Hepatic stellate cell (primary cell): Measurements from ENCODE around the gene EVL.
A peak's percentile ranks its signal among the peaks of the same experiment; 100 is the strongest.
"Not testable (repeated sequence)": the region's sequence is repeated elsewhere in the genome, so short reads cannot be mapped to it uniquely, and the experiment has no call there.

Experiments used
- DNase-seq: peaks from one replicate; pipeline ENCODE4 v3.0.0; 2011; ENCODE audit warnings: low spot score

EVL gene

GRCh38 chr14:100172811-100173210 lies 107.6 kb downstream of the EVL start:
- no peak for DNase-seq

DNA sequence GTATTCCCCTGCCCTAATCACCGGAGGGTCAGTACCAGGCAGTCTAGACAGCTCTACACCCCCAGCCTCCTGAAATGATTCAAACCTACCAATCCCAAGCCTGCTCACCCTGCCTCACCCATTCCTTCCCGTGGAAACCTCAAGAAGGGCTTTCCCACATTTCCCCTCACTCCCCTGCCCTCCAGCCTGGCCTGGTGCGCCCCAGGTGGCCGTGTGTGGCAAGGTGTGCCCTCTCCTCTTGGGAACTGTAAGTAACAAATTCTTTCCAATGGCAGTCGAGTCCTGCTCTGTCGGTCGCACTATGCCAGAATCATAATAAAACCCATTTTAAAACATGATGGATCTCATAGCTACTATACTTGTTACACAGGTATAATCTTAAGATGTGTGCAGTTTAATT lies 108.1 kb downstream of the EVL start:
- no peak for DNase-seq

DNA sequence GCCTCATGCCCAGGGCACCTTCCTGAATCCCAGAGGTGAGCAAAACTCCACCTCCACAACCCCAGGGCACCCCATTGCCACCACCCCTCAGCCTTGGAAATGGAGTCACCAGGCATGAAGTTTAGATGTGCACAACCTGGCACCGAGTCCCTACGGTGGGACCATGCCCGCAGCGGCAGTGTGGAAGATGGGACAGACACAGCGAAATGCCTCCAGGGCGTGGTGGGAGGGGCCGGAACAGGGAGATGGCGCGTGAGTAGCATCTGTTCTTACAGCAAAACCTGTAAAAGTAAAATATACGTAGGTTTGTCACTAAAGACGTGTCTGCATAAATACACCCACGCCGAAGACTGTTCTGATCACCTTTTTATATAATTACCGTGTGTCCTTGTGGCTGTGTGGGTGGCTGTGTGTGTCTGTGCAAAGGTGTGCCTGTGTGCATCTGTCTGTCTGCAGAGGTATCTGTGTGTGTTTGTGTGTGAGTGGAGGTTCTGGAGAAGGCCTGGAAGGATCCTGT lies 111.6 kb downstream of the EVL start:
- no peak for DNase-seq

DNA sequence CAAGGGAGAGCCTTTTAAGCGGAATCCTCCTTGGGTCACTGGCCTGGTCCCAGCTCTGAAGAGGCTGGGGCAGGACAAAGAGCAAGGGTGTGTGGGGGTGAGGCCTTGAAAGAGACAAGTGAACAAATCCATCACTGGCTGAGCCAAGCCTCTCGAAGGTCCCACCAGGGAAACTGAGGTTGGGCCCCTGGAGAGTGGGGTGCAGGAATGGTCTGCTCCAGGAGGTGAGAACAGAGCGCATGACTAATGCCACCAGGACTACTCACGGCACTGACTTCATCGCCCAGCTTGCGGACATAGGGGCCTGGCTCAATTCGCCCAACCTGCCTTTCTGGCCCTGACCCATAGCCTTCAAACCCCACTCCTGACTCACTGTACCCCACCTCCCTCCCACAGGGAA lies 113.5 kb downstream of the EVL start:
- DNase-seq, result no peak

DNA sequence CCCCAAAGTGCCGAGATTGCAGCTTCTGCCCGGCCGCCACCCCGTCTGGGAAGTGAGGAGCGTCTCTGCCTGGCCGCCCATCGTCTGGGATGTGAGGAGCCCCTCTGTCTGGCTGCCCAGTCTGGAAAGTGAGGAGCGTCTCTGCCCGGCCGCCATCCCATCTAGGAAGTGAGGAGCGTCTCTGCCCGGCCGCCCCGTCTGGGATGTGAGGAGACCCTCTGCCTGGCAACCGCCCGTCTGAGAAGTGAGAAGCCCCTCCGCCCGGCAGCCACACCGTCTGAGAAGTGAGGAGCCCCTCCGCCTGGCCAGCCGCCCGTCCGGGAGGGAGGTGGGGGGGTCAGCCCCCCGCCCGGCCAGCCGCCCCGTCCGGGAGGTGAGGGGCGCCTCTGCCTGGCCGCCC lies 115.4 kb downstream of the EVL start:
- DNase-seq, result not testable (repeated sequence)

DNA sequence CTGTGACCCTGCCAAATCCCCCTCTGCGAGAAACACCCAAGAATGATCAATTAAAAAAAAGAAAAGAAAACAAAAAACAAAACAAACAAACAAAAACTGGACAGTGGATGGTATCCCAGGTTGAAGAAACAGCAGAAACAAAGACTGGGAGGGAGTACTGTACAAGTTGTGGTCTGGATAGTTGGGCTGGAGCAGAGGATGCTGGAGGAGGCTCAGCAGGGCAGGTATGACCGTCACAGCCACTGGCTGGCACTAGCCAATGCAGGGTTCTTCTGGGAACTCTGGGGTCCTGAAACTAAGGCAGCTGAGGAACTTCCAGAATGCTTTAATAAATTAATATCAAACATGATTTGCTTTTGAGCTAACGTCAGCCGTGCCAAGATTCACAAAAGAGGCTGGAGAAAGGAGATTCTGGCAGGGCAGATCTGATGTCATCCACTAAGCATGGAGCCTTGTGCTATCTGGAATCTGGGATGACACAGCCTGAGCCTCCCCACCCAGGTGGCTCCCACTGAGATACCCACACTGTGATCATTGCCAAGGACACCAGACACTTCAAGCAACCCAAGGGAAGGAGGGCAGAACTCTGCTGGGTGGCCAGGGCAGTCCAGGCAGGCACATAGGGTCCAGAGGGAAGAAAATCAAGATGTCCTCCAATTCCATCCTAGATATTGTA lies 116.8 kb downstream of the EVL start:
- not testable (repeated sequence) for DNase-seq

GRCh38 chr14:100187247-100187833 lies 122.1 kb downstream of the EVL start:
- no peak for DNase-seq

- no peak for DNase-seq
These were observed 123.3 kb downstream of the EVL start for GRCh38 chr14:100188392-100189030.

DNA sequence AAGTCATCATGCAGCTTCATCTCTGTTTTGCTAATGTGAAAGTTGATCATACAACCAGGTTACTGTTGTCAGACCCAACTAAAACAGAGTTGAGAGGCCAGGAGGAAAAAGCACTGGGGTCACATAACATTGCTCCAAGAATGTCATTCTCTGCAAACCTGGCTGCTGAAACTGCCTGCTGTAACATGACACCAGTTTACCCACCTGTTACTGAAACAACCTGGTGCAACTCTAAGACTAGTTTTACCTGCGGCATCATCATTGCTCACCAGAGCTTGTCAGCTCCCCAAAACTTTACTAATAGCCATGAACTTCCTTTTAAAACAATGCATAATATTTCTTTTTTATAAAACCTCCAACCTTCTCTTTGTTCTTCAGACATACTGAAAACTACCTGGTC lies 124.9 kb downstream of the EVL start:
- no peak for DNase-seq

- DNase-seq, result no peak
These were observed 126.5 kb downstream of the EVL start for GRCh38 chr14:100191584-100192249.

DNA sequence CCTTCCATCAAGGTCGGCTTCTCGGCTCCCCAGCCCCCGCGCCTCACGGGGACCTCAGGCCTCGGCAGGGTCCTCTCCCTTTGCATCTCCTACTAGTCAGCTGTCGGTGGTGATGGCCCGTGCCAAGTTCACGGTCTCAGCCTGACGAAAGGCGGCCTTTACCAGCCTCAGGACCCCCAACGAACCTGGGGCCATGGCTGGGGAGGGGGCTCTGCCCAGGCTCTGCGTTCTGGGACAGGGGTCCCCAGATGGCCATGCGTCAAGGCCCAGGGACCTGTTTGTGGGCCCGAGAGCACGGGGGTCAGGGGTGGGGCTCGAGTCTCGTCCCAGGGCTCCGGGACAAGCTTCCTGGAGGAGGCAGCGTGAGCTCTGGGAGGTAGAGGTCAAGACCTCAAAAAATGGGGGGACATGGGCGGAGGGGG lies 127.0 kb downstream of the EVL start:
- DNase-seq, result no peak

GRCh38 chr14:100192672-100193416 lies 127.6 kb downstream of the EVL start:
- peak; percentile 99 for DNase-seq
